Vagina (tissue), 2 donors: ENCODE measurements around the gene CSTF2T. TPM values are rescaled to one million over a fixed set of nuclear protein-coding genes. Genes with fewer than 3 reads are reported as not detected.

Experiments
- DNase-seq, 2 donors: peaks; one replicate each; pipeline ENCODE4 v3.0.0-alpha.2; 2017; ENCODE audit errors: extremely low spot score in 2 of 2
- H3K27ac ChIP-seq: fragments of 200-600 bp; sonication (generic); one replicate; pipeline ENCODE4 v1.5.1; 2019
- H3K27me3 ChIP-seq: fragments of 200-600 bp; sonication (generic); one replicate; pipeline ENCODE4 v1.5.1; 2019
- H3K36me3 ChIP-seq, 2 donors: fragments of 200-600 bp; sonication (generic); one replicate each; pipeline ENCODE4 v1.5.1; 2017 to 2019
- H3K4me1 ChIP-seq: fragments of 200-600 bp; sonication (generic); one replicate; pipeline ENCODE4 v1.5.1; 2019
- H3K4me3 ChIP-seq, 2 donors: fragments of 200-600 bp; sonication (generic); 1 replicate in 1 of 2; 2 replicates in 1 of 2; pipeline ENCODE4 v1.5.1; 2016 to 2019
- H3K9me3 ChIP-seq: fragments of 200-600 bp; sonication (generic); one replicate; pipeline ENCODE4 v1.5.1; 2019
- POLR2A ChIP-seq, 2 donors: fragments of 450-650 bp; IDR thresholded peaks; one replicate each; pipeline ENCODE4 v1.6.1; 2017; ENCODE audit warnings: antibody characterized with exemption in 2 of 2, mild to moderate bottlenecking in 2 of 2, moderate library complexity in 2 of 2
- POLR2AphosphoS5 ChIP-seq, 2 donors: sonication (generic); formaldehyde crosslinking; IDR thresholded peaks; one replicate each; pipeline ENCODE4 v1.9.0; 2017; ENCODE audit warnings: antibody characterized with exemption in 2 of 2, mild to moderate bottlenecking in 2 of 2, low read depth in 1 of 2; ENCODE audit not compliant: insufficient read depth in 1 of 2
- intact Hi-C: fragments of 100-400 bp; cut with DNase I; formaldehyde crosslinking; loops from one replicate; pipeline ENCODE4 v1.15.1; 2023
- total RNA-seq: library from RNA; depleted of rRNA; stranded (reverse); fragments of >200 nt; gene quantifications from one replicate; pipeline ENCODE4 v1.2.3, GENCODE V29; 2016
- TF ChIP-seq, protein P1 (sequence below), 3 experiments: fragments of 450-650 bp in 2 of 3; fragments of 200-600 bp in 1 of 3; sonication (generic) in 1 of 3; IDR thresholded peaks; one replicate each; pipeline ENCODE4 v1.5.1; 2017 to 2019; ENCODE audit warnings: antibody characterized with exemption in 3 of 3, mild to moderate bottlenecking in 2 of 3, moderate library complexity in 2 of 3

CSTF2T gene
- total RNA-seq, 1 donor from 2014 or later, result 12.0 TPM

DNA sequence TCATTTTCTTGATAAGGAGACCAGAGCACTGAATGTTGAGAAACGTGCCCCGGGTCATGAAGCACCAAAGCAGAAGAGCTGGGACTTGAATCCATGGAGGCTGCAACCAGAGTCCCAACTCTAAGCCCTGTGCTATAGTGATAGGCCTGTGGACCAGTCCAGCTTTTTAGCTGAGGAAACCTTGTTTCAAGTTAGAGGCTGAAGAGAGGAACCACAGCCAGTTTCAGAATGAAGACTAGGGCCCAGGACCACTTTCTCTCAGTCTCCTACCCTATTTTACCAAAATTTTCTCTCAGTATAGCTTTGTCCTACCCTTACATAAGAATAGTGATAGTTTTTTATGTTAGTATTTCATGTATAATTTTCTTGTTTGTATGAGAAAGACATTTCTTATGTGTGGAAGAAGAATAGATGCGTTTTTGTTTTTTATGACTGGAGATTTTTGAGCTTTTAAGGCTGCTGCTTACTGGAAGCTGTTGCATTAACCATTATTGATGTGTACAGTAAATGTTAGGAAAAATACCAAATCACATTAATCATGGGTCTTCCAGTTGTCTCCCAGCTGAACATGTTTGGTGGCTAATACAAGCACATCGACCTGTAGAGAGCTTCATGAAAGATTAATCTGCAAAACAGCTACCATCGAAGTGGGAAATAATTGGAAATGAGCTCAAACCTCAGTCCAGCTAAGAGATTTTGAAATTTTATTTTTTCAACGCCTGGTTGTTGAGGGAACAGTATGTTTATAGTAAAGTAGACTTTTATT lies 45.0 kb upstream of the CSTF2T start:
- intact Hi-C loops, result no loop called here
- TF ChIP-seq POLR2AphosphoS5 (IDR thresholded peaks at IDR 0.05; ENCODE audit: insufficient read depth in 1 of 2, low read depth in 1 of 2), result no peak
- TF ChIP-seq POLR2A (IDR thresholded peaks at IDR 0.05), result no peak
- TF ChIP-seq, protein P1, sequence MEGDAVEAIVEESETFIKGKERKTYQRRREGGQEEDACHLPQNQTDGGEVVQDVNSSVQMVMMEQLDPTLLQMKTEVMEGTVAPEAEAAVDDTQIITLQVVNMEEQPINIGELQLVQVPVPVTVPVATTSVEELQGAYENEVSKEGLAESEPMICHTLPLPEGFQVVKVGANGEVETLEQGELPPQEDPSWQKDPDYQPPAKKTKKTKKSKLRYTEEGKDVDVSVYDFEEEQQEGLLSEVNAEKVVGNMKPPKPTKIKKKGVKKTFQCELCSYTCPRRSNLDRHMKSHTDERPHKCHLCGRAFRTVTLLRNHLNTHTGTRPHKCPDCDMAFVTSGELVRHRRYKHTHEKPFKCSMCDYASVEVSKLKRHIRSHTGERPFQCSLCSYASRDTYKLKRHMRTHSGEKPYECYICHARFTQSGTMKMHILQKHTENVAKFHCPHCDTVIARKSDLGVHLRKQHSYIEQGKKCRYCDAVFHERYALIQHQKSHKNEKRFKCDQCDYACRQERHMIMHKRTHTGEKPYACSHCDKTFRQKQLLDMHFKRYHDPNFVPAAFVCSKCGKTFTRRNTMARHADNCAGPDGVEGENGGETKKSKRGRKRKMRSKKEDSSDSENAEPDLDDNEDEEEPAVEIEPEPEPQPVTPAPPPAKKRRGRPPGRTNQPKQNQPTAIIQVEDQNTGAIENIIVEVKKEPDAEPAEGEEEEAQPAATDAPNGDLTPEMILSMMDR (IDR thresholded peaks at IDR 0.05), result no peak
- Histone ChIP-seq H3K9me3 (no peaks in the 10 kb centered on the region), H3K4me1 (no peaks in the 10 kb centered on the region), H3K4me3 (no peak overlapping the region), H3K27me3 (no peaks in the 10 kb centered on the region), H3K36me3 (no peaks in the 10 kb centered on the region), H3K27ac (no peak overlapping the region)
- no peak for DNase-seq

DNA sequence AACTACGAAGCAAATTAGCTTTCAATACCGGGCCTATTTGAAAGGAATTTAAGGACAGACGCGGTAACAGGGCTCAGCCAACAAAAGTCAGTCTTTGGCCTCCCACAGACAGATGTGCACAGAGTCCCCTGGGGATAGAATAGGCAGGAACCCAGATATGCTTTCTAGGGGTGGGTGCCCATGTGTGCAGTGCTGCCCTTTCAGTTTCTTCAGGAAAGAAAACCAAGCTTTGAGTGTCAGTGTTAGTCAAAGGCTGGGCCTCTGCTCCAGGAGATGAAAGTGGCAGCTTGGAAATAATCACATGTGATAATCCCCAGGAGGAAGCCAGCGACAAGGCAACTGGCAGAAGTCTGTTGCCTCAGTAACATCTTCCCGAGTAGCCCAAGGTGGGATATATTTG lies 43.8 kb upstream of the CSTF2T start:
- H3K27me3 ChIP-seq, result no peaks in the 10 kb centered on the region
- no peak overlapping the region for H3K27ac ChIP-seq
- intact Hi-C loops, result no loop called here
- DNase-seq, result no peak
- no peaks in the 10 kb centered on the region for H3K36me3 ChIP-seq
- H3K9me3 ChIP-seq, result no peaks in the 10 kb centered on the region
- no peaks in the 10 kb centered on the region for H3K4me1 ChIP-seq
- TF ChIP-seq POLR2A (IDR thresholded peaks at IDR 0.05) (no peak), POLR2AphosphoS5 (IDR thresholded peaks at IDR 0.05; ENCODE audit: insufficient read depth in 1 of 2, low read depth in 1 of 2) (no peak)
- TF ChIP-seq, protein P1 (IDR thresholded peaks at IDR 0.05), result no peak
- no peak overlapping the region for H3K4me3 ChIP-seq

DNA sequence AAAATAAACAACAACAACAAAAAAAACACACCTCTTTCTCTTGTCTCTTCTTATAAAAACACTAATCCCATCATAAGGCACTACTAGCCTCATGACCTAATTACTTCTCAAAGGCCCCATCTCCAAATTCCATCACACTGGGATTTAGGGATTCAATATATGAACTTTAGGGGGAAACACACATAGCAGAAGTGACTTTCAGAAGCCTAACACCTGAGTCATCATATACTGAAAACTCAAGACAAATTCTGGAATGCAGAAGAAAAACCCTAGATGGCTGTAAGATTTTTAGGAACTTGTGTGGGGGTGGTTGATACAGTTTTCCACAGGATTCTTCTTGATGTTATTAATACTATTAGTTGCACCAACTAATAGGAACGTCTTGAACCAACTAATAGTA lies 33.7 kb upstream of the CSTF2T start:
- intact Hi-C loops, result no loop called here
- Histone ChIP-seq H3K27me3 (no peaks in the 10 kb centered on the region), H3K4me1 (no peaks in the 10 kb centered on the region), H3K9me3 (no peaks in the 10 kb centered on the region), H3K36me3 (no peaks in the 10 kb centered on the region), H3K27ac (no peak overlapping the region), H3K4me3 (no peak overlapping the region)
- TF ChIP-seq POLR2AphosphoS5 (IDR thresholded peaks at IDR 0.05; ENCODE audit: insufficient read depth in 1 of 2, low read depth in 1 of 2) (no peak), POLR2A (IDR thresholded peaks at IDR 0.05) (no peak)
- TF ChIP-seq, protein P1 (IDR thresholded peaks at IDR 0.05), result no peak
- no peak for DNase-seq

DNA sequence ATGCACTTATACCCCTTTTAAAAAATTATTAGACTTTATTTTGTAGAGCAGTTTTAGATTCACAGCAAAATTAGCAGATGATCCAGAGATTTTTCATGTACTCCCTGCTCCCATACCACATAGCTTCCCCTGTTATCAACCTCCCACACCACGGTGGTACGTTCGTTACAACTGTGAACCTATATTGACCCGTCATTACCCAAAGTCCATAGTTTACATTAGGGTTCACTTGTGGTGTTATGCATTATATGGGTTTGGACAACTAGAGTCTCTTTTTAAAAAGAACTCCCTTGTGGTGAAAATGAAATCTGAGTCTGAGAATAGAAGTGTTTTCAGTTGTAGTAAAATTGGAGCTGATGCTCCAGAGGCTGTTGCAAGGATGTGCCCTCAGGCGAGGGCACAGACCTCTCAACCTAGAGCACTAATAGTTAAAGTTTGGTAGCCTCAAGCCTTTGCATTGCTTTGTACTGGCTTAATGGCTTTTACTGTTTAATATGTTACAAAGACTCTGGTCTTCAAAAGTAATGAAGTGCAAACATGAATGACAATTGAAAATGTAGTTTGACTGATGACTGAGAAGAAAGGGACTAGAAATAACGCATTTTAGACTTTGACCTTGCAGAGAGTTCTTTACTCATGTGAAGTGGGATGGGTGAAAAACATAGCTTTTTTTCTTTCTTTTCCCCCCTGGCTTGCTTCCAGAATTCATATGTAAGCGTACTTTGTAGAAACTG lies 30.6 kb upstream of the CSTF2T start:
- Histone ChIP-seq H3K27me3 (no peaks in the 10 kb centered on the region), H3K36me3 (no peaks in the 10 kb centered on the region), H3K27ac (no peak overlapping the region), H3K4me3 (no peak overlapping the region), H3K4me1 (no peaks in the 10 kb centered on the region), H3K9me3 (no peaks in the 10 kb centered on the region)
- TF ChIP-seq, protein P1 (IDR thresholded peaks at IDR 0.05), result no peak
- TF ChIP-seq POLR2AphosphoS5 (IDR thresholded peaks at IDR 0.05; ENCODE audit: insufficient read depth in 1 of 2, low read depth in 1 of 2) (no peak), POLR2A (IDR thresholded peaks at IDR 0.05) (no peak)
- DNase-seq, result no peak
- intact Hi-C loops, result no loop called here

DNA sequence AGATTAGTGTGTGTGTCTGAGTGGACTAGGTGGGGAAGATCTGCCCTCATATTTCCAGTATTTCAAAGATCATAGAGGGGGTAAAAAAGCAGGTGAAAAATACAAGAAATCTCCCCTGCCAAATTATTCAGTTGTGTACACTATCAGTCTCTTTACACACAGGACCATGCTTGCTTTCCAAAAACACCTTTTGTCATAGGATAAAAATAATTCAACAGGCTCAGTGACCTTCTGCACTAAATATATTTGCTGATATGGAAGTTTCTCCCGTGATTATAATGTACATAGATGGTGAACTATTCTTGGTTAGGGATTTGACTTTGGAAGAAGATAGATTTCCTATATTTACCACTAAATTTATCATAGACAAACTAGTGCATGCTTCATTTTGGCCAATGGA lies 24.6 kb upstream of the CSTF2T start:
- DNase-seq, result no peak
- no peaks in the 10 kb centered on the region for H3K27me3 ChIP-seq
- TF ChIP-seq POLR2AphosphoS5 (IDR thresholded peaks at IDR 0.05; ENCODE audit: insufficient read depth in 1 of 2, low read depth in 1 of 2) (no peak), POLR2A (IDR thresholded peaks at IDR 0.05) (no peak)
- TF ChIP-seq, protein P1 (IDR thresholded peaks at IDR 0.05), result no peak
- intact Hi-C loops, result no loop called here
- H3K4me1 ChIP-seq, result no peaks in the 10 kb centered on the region
- no peak overlapping the region for H3K27ac ChIP-seq
- no peaks in the 10 kb centered on the region for H3K9me3 ChIP-seq
- no peak overlapping the region for H3K4me3 ChIP-seq
- H3K36me3 ChIP-seq, result no peaks in the 10 kb centered on the region
